Mesendoderm (in vitro differentiated cells): ENCODE data around the gene ARHGEF38.

Experiments used
- DNase-seq: peaks from one replicate; pipeline ENCODE4 v3.0.0; 2013
- H2AK5ac ChIP-seq: 2 replicates; pipeline ENCODE4 v1.6.1; 2013; ENCODE audit warnings: low read length, inconsistent platforms
- H2BK120ac ChIP-seq: 2 replicates; pipeline ENCODE4 v1.6.1; 2013; ENCODE audit warnings: low read depth, mild to moderate bottlenecking, low read length, moderate library complexity, mixed read lengths
- H2BK15ac ChIP-seq: replicated peaks from 2 replicates; pipeline ENCODE4 v1.6.1; 2013; ENCODE audit warnings: low read depth, mild to moderate bottlenecking, moderate library complexity
- H2BK5ac ChIP-seq: 2 replicates; pipeline ENCODE4 v1.6.1; 2013; ENCODE audit warnings: low read length, inconsistent platforms
- H3K18ac ChIP-seq: 2 replicates; pipeline ENCODE4 v1.6.1; 2013; ENCODE audit warnings: mild to moderate bottlenecking, low read length, mixed read lengths
- H3K23ac ChIP-seq: one replicate; pipeline ENCODE4 v1.6.1; 2013; ENCODE audit warnings: low read length
- H3K27ac ChIP-seq: 2 replicates; pipeline ENCODE4 v1.5.1; 2013; ENCODE audit warnings: low read depth, mild to moderate bottlenecking, inconsistent platforms, low read length, moderate library complexity
- H3K27me3 ChIP-seq: 2 replicates; pipeline ENCODE4 v1.6.1; 2013; ENCODE audit warnings: low read length, control low read depth, mild to moderate bottlenecking, inconsistent platforms; ENCODE audit not compliant: insufficient read depth, poor library complexity
- H3K36me3 ChIP-seq: 2 replicates; pipeline ENCODE4 v1.6.1; 2013; ENCODE audit warnings: low read length, inconsistent platforms; ENCODE audit not compliant: control insufficient read depth, insufficient read depth
- H3K4ac ChIP-seq: one replicate; pipeline ENCODE4 v1.6.1; 2013; ENCODE audit warnings: low read depth, mild to moderate bottlenecking, low read length, moderate library complexity
- H3K4me1 ChIP-seq: 2 replicates; pipeline ENCODE4 v1.6.1; 2013; ENCODE audit warnings: low read depth, low read length, inconsistent platforms; ENCODE audit not compliant: control insufficient read depth
- H3K4me2 ChIP-seq: 2 replicates; pipeline ENCODE4 v1.6.1; 2013; ENCODE audit warnings: low read length
- H3K4me3 ChIP-seq: 2 replicates; pipeline ENCODE4 v1.5.1; 2013; ENCODE audit warnings: mild to moderate bottlenecking, low read length
- H3K56ac ChIP-seq: one replicate; pipeline ENCODE4 v1.6.1; 2013; ENCODE audit warnings: low read length
- H3K79me1 ChIP-seq: 2 replicates; pipeline ENCODE4 v1.6.1; 2013; ENCODE audit warnings: low read length, inconsistent platforms
- H3K79me2 ChIP-seq: 2 replicates; pipeline ENCODE4 v1.6.1; 2013; ENCODE audit warnings: mild to moderate bottlenecking, low read length; ENCODE audit not compliant: control insufficient read depth, insufficient read depth
- H3K9ac ChIP-seq: 2 replicates; pipeline ENCODE4 v1.6.1; 2013; ENCODE audit warnings: low read length, inconsistent platforms
- H4K5ac ChIP-seq: one replicate; pipeline ENCODE4 v1.6.1; 2013; ENCODE audit warnings: low read length
- H4K8ac ChIP-seq: one replicate; pipeline ENCODE4 v1.6.1; 2013; ENCODE audit warnings: low read depth, mild to moderate bottlenecking, control low read depth, low read length, moderate library complexity
- WGBS: extraction: QIAGEN DNeasy Blood & Tissue Kit; methylation state at CpG from one replicate; pipeline ENCODE4 v1.1.7; 2013; ENCODE audit warnings: low lambda C conversion rate, missing lambda C conversion rate; ENCODE audit not compliant: insufficient coverage; ENCODE audit errors: extremely low coverage; 5-methylcytosine and 5-hydroxymethylcytosine counted together

The ARHGEF38 gene

DNA sequence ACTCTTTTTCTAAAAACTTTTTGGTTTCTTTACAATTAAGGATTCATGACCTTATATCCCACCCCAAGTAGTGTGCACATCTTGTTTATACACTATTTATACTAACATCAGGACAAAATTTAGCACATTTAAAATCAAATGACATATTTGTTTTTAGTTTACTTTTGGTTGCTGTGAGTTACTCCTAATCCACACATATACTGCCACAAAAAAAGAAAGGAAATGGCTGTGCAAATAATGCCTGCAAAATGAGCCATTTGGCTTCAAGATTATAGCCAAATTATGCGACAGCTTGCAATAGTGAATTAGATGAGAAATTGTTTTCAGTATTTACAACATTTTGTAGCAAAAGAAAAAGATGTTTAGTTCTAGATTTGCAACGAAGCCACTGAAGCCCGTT is 10.4 kb upstream of the ARHGEF38 start:
- no peaks in the 10 kb centered on the region for H3K4me1 ChIP-seq
- no peak overlapping the region for H2BK120ac ChIP-seq
- H3K79me2 ChIP-seq, result no peaks in the 10 kb centered on the region
- no peak overlapping the region for H3K9ac ChIP-seq
- no peaks in the 10 kb centered on the region for H3K27me3 ChIP-seq
- no peaks in the 10 kb centered on the region for H3K36me3 ChIP-seq
- H3K56ac ChIP-seq, result no peak overlapping the region
- no peak overlapping the region for H3K4me3 ChIP-seq
- no peak overlapping the region for H4K8ac ChIP-seq
- H3K4ac ChIP-seq, result no peak overlapping the region
- WGBS, result no CpG with 5 or more reads among the region's 3 CpGs
- H3K27ac ChIP-seq, result no peak overlapping the region
- no peak overlapping the region for H4K5ac ChIP-seq
- no peak for DNase-seq
- H3K4me2 ChIP-seq, result no peak overlapping the region
- H2BK15ac ChIP-seq, result no peak overlapping the region
- H3K79me1 ChIP-seq, result no peaks in the 10 kb centered on the region
- no peak overlapping the region for H2BK5ac ChIP-seq
- H2AK5ac ChIP-seq, result no peak overlapping the region
- H3K18ac ChIP-seq, result no peak overlapping the region
- no peak overlapping the region for H3K23ac ChIP-seq

DNA sequence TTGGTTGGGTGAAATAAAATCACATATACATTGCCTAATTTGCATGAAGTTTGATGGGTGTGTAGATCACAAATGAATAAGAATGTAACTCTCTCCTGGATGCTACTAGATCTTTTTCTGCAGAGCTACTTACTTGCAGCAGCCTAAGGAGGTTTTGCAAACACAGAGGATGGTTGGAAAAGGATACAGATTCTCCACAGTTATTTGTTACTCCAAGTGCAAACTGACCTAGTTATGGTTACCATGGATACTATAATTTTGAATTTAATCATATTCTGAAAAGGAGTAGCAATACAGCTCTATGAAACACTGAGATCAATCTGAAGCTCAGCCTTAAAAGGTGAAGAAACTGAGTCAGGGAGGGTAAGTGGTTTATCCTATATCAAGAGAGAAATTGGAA is 9.1 kb upstream of the ARHGEF38 start:
- DNase-seq, result no peak
- Histone ChIP-seq H2BK5ac (no peak overlapping the region), H3K4me2 (no peak overlapping the region), H4K8ac (no peak overlapping the region), H3K4ac (no peak overlapping the region), H2BK15ac (no peak overlapping the region), H3K27ac (no peak overlapping the region), H3K23ac (no peak overlapping the region), H3K27me3 (no peaks in the 10 kb centered on the region), H3K79me2 (no peaks in the 10 kb centered on the region), H3K4me3 (no peak overlapping the region), H3K36me3 (no peaks in the 10 kb centered on the region), H3K18ac (no peak overlapping the region), H2BK120ac (no peak overlapping the region), H4K5ac (no peak overlapping the region), H3K9ac (no peak overlapping the region), H3K4me1 (no peaks in the 10 kb centered on the region), H3K56ac (no peak overlapping the region), H3K79me1 (no peaks in the 10 kb centered on the region), H2AK5ac (no peak overlapping the region)

DNA sequence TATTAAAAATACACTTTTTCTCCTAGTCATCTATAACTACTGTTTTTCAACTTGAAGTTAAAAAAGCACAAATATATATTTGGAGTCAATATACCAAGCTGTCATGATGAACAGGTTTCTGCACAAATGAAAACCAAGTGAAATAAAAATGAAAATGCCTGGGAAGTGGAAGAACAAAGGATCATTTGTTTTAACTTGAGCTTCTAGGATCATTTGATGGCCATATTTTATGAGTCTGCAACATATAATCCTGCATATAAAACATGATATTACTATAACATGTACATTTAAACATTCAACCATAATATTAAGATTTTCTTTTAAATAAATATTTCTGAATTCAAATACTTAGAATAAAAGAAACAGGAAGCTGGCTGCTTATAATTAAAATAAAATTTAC is 8.5 kb upstream of the ARHGEF38 start:
- no peak for DNase-seq
- Histone ChIP-seq H3K79me1 (no peaks in the 10 kb centered on the region), H3K4ac (no peak overlapping the region), H3K56ac (no peak overlapping the region), H4K5ac (no peak overlapping the region), H3K36me3 (no peaks in the 10 kb centered on the region), H2BK5ac (no peak overlapping the region), H3K23ac (no peak overlapping the region), H3K27me3 (no peaks in the 10 kb centered on the region), H3K27ac (no peak overlapping the region), H3K4me1 (no peaks in the 10 kb centered on the region), H3K79me2 (no peaks in the 10 kb centered on the region), H2AK5ac (no peak overlapping the region), H3K18ac (no peak overlapping the region), H3K4me3 (no peak overlapping the region), H2BK120ac (no peak overlapping the region), H3K4me2 (no peak overlapping the region), H3K9ac (no peak overlapping the region), H4K8ac (no peak overlapping the region), H2BK15ac (no peak overlapping the region)

DNA sequence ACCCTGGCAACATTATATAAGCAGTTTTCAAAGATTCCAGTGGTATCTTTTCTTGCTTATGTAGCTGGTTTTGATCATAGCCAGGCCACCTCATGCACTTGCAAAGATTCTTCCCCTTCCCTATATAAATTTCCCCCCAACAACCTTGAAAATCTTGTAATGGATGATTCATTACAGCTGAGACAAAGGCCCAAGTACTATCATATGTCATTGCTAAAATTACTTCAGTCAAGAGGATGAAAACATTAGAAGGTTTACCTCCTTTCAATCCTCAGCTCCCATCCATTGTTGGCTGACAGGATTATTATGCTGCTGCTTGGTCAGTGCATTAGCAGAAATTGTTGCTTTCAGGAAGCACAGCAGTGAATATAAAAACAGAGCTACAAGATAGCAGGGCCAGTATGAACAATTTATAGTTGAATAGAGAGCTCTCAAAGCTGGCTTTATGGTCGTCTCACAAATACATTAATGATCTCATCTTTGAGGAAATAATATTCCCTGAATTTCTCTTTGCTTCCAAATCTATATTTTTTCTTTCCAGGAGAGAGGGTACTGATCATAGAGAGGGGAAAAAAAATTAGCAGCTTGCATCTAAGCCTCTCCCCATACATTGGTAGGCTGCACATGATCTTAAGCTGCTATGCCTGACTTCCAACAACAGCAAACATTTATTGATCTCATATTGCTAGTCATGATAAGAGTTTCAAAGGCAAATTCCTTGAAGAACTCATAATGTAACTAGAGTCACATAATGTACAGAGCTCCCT is 7.7 kb upstream of the ARHGEF38 start:
- H3K4me3 ChIP-seq, result no peak overlapping the region

DNA sequence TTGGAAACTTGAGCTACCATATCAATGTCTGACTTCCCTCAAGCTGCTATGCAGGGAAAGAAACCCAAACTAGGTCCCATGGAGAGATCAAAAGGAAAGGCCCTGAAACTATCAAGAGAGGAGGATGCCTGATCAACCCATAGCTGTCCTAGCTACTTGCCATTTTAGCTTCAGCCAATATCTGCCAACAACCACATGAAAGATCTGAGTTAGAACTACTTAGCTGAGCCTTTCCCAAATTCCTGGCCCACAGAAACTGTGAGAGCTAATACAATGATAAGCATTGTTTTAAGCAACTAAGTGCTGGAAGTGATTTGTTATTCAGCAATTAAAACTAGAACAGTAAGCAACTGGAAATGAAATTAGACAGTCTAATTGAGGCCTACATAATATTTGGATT is 6.3 kb upstream of the ARHGEF38 start:
- H3K27ac ChIP-seq, result no peak overlapping the region
- no peak overlapping the region for H3K56ac ChIP-seq
- H3K4me1 ChIP-seq, result no peaks in the 10 kb centered on the region
- H3K79me2 ChIP-seq, result no peaks in the 10 kb centered on the region
- H4K5ac ChIP-seq, result no peak overlapping the region
- no peaks in the 10 kb centered on the region for H3K79me1 ChIP-seq
- H3K4me2 ChIP-seq, result no peak overlapping the region
- H2BK5ac ChIP-seq, result no peak overlapping the region
- no peak overlapping the region for H2BK120ac ChIP-seq
- H3K18ac ChIP-seq, result no peak overlapping the region
- no peaks in the 10 kb centered on the region for H3K36me3 ChIP-seq
- no peak for DNase-seq
- H3K4me3 ChIP-seq, result no peak overlapping the region
- H4K8ac ChIP-seq, result no peak overlapping the region
- no peak overlapping the region for H3K23ac ChIP-seq
- H2BK15ac ChIP-seq, result no peak overlapping the region
- H3K4ac ChIP-seq, result no peak overlapping the region
- H3K27me3 ChIP-seq, result no peaks in the 10 kb centered on the region
- H2AK5ac ChIP-seq, result no peak overlapping the region
- H3K9ac ChIP-seq, result no peak overlapping the region

More for the DNA sequence above, 7.7 kb upstream of the ARHGEF38 start:
- Histone ChIP-seq H3K23ac (no peak overlapping the region), H3K4me1 (no peaks in the 10 kb centered on the region), H3K9ac (no peak overlapping the region), H2BK15ac (no peak overlapping the region), H3K27ac (no peak overlapping the region), H3K27me3 (no peaks in the 10 kb centered on the region), H4K5ac (no peak overlapping the region), H2BK5ac (no peak overlapping the region), H2AK5ac (no peak overlapping the region), H3K56ac (no peak overlapping the region), H3K4ac (no peak overlapping the region), H3K79me2 (no peaks in the 10 kb centered on the region), H3K79me1 (no peaks in the 10 kb centered on the region), H3K36me3 (no peaks in the 10 kb centered on the region), H3K4me2 (no peak overlapping the region), H3K18ac (no peak overlapping the region), H2BK120ac (no peak overlapping the region), H4K8ac (no peak overlapping the region)
- WGBS, result no CpG with 5 or more reads among the region's 1 CpG
- no peak for DNase-seq

DNA sequence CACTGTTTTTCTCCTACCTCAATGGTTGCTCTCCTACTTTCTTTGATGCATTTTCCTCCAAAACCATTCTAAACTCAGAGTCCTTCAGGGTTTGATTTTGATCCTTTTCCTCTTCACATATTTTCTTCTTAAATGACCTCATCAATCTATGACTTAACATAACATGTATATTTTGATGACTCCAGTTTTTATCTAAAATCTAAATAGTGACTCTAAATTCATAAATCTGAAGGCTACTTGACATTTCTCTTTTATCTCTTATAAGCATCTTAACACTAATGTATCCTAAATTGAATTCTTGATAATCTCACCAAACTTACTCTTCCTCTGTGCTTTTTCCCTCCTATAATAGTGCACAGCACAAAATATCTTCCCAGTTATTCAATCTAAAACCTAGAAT is 4.7 kb upstream of the ARHGEF38 start:
- no peak overlapping the region for H3K9ac ChIP-seq
- H3K27me3 ChIP-seq, result peaks cover 2% of the 10 kb centered on the region
- H2BK120ac ChIP-seq, result no peak overlapping the region
- no peak overlapping the region for H3K23ac ChIP-seq
- no peak overlapping the region for H3K4me2 ChIP-seq
- no peak overlapping the region for H3K4ac ChIP-seq
- H3K4me3 ChIP-seq, result no peak overlapping the region
- no peaks in the 10 kb centered on the region for H3K79me2 ChIP-seq
- no peak overlapping the region for H4K5ac ChIP-seq
- H2AK5ac ChIP-seq, result no peak overlapping the region
- H4K8ac ChIP-seq, result no peak overlapping the region
- no peak overlapping the region for H3K18ac ChIP-seq
- DNase-seq, result no peak
- H3K27ac ChIP-seq, result no peak overlapping the region
- H3K79me1 ChIP-seq, result no peaks in the 10 kb centered on the region
- no peaks in the 10 kb centered on the region for H3K36me3 ChIP-seq
- no peaks in the 10 kb centered on the region for H3K4me1 ChIP-seq
- no peak overlapping the region for H3K56ac ChIP-seq
- H2BK15ac ChIP-seq, result no peak overlapping the region
- H2BK5ac ChIP-seq, result no peak overlapping the region
